Measurements from ENCODE around the gene AUTS2. TPM values are rescaled to one million over a fixed set of nuclear protein-coding genes. Genes with fewer than 3 reads are reported as not detected.

Gene AUTS2
- polyA plus RNA-seq, 6 donors from 2014 or later: 8.8 to 28.0 (median 20.9) TPM

GRCh38 chr7:70408477-70408876 lies 810.2 kb downstream of the AUTS2 start:
- Mint-ChIP-seq H3K27me3 (no peaks in the 10 kb centered on the region), H3K9me3 (peaks cover 0 to 1% (median 0%) of the 10 kb centered on the region in 7 donors), H3K36me3 (no peaks in the 10 kb centered on the region), H3K4me1 (peaks cover 43 to 55% (median 53%) of the 10 kb centered on the region in 3 donors), H3K4me3 (peak overlapping the region in 7 of 8 donors; percentile 26 to 82 (median 66)), H3K27ac (peak overlapping the region in 3 of 6 donors; percentile 60 to 92 (median 67))
- no peak for DNase-seq
- peak; percentile 30 to 44 for ATAC-seq (ENCODE audit: low read depth in 2 of 2)

GRCh38 chr7:70408891-70409290 lies 810.6 kb downstream of the AUTS2 start:
- Mint-ChIP-seq H3K4me1 (peaks cover 43 to 55% (median 53%) of the 10 kb centered on the region in 3 donors), H3K9me3 (peaks cover 0 to 1% (median 0%) of the 10 kb centered on the region in 7 donors), H3K36me3 (no peaks in the 10 kb centered on the region), H3K27ac (peak overlapping the region in 2 of 6 donors; percentile 14 to 60), H3K27me3 (no peaks in the 10 kb centered on the region), H3K4me3 (peak overlapping the region in 6 of 8 donors; percentile 26 to 82 (median 66))
- no peak for ATAC-seq (ENCODE audit: low read depth in 2 of 2)
- DNase-seq: no peak

GRCh38 chr7:70410134-70410750 lies 812.0 kb downstream of the AUTS2 start:
- peak; percentile 63 to 67 for ATAC-seq (ENCODE audit: low read depth in 2 of 2)
- no peak for DNase-seq
- H3K9me3 Mint-ChIP-seq: peaks cover 0 to 1% (median 0%) of the 10 kb centered on the region in 7 donors
- no peaks in the 10 kb centered on the region for H3K27me3 Mint-ChIP-seq
- H3K27ac Mint-ChIP-seq: peak overlapping the region in 1 of 6 donors; percentile 69
- H3K36me3 Mint-ChIP-seq: no peaks in the 10 kb centered on the region
- H3K4me3 Mint-ChIP-seq: peak overlapping the region in 2 of 8 donors; percentile 15 to 39
- peaks cover 54 to 59% (median 57%) of the 10 kb centered on the region in 3 donors for H3K4me1 Mint-ChIP-seq

GRCh38 chr7:70414368-70414767 lies 816.1 kb downstream of the AUTS2 start:
- DNase-seq: no peak
- Mint-ChIP-seq H3K4me1 (peaks cover 34 to 38% (median 36%) of the 10 kb centered on the region in 3 donors), H3K36me3 (no peaks in the 10 kb centered on the region), H3K27ac (peak overlapping the region in 1 of 6 donors; percentile 64), H3K4me3 (no peak overlapping the region), H3K27me3 (no peaks in the 10 kb centered on the region), H3K9me3 (no peaks in the 10 kb centered on the region)
- no peak for ATAC-seq (ENCODE audit: low read depth in 2 of 2)

- no peaks in the 10 kb centered on the region for H3K36me3 Mint-ChIP-seq
- peak overlapping the region in 4 of 6 donors; percentile 39 to 71 (median 56) for H3K27ac Mint-ChIP-seq
- DNase-seq (no peak), ATAC-seq (ENCODE audit: low read depth in 2 of 2) (peak in 1 of 2 donors; percentile 35)
- no peaks in the 10 kb centered on the region for H3K27me3 Mint-ChIP-seq
- H3K9me3 Mint-ChIP-seq: no peaks in the 10 kb centered on the region
- H3K4me3 Mint-ChIP-seq: peak overlapping the region in 5 of 8 donors; percentile 13 to 72 (median 23)
- H3K4me1 Mint-ChIP-seq: peaks cover 26 to 30% (median 29%) of the 10 kb centered on the region in 3 donors
Measured at GRCh38 chr7:70415179-70415972, 817.1 kb downstream of the AUTS2 start.

- H3K4me1 Mint-ChIP-seq: peaks cover 24 to 29% (median 28%) of the 10 kb centered on the region in 3 donors
- ATAC-seq (ENCODE audit: low read depth in 2 of 2) (peak; percentile 76 to 85), DNase-seq (peak; percentile 24)
- no peaks in the 10 kb centered on the region for H3K27me3 Mint-ChIP-seq
- peak overlapping the region in 5 of 6 donors; percentile 64 to 80 (median 71) for H3K27ac Mint-ChIP-seq
- peak overlapping the region in 5 of 8 donors; percentile 30 to 83 (median 62) for H3K4me3 Mint-ChIP-seq
- H3K9me3 Mint-ChIP-seq: no peaks in the 10 kb centered on the region
- no peaks in the 10 kb centered on the region for H3K36me3 Mint-ChIP-seq
Measured at GRCh38 chr7:70416347-70416985, 818.2 kb downstream of the AUTS2 start.

GRCh38 chr7:70416986-70417655 lies 818.8 kb downstream of the AUTS2 start:
- Mint-ChIP-seq H3K27ac (peak overlapping the region in 2 of 6 donors; percentile 6 to 64), H3K9me3 (no peaks in the 10 kb centered on the region), H3K4me1 (peaks cover 24 to 29% (median 28%) of the 10 kb centered on the region in 3 donors), H3K4me3 (peak overlapping the region in 2 of 8 donors; percentile 62 to 83), H3K27me3 (no peaks in the 10 kb centered on the region), H3K36me3 (no peaks in the 10 kb centered on the region)
- ATAC-seq (ENCODE audit: low read depth in 2 of 2) (no peak), DNase-seq (no peak)

GRCh38 chr7:70419526-70420380 lies 821.5 kb downstream of the AUTS2 start:
- Mint-ChIP-seq H3K27ac (peak overlapping the region in 1 of 6 donors; percentile 47), H3K4me3 (no peak overlapping the region), H3K27me3 (no peaks in the 10 kb centered on the region), H3K9me3 (no peaks in the 10 kb centered on the region), H3K4me1 (peaks cover 22 to 23% (median 22%) of the 10 kb centered on the region in 3 donors), H3K36me3 (no peaks in the 10 kb centered on the region)
- DNase-seq: no peak
- no peak for ATAC-seq (ENCODE audit: low read depth in 2 of 2)

- DNase-seq (no peak), ATAC-seq (ENCODE audit: low read depth in 2 of 2) (no peak)
- H3K9me3 Mint-ChIP-seq: no peaks in the 10 kb centered on the region
- no peaks in the 10 kb centered on the region for H3K36me3 Mint-ChIP-seq
- H3K27ac Mint-ChIP-seq: no peak overlapping the region
- no peak overlapping the region for H3K4me3 Mint-ChIP-seq
- H3K27me3 Mint-ChIP-seq: no peaks in the 10 kb centered on the region
- peaks cover 17 to 19% (median 17%) of the 10 kb centered on the region in 3 donors for H3K4me1 Mint-ChIP-seq
Measured at GRCh38 chr7:70420381-70420662, 822.0 kb downstream of the AUTS2 start.

GRCh38 chr7:70421319-70421718 lies 823.0 kb downstream of the AUTS2 start:
- H3K27ac Mint-ChIP-seq: no peak overlapping the region
- no peaks in the 10 kb centered on the region for H3K9me3 Mint-ChIP-seq
- ATAC-seq (ENCODE audit: low read depth in 2 of 2) (no peak), DNase-seq (no peak)
- H3K4me3 Mint-ChIP-seq: no peak overlapping the region
- peaks cover 7 to 14% (median 13%) of the 10 kb centered on the region in 3 donors for H3K4me1 Mint-ChIP-seq
- no peaks in the 10 kb centered on the region for H3K36me3 Mint-ChIP-seq
- no peaks in the 10 kb centered on the region for H3K27me3 Mint-ChIP-seq

- Mint-ChIP-seq H3K9me3 (peaks cover 0 to 5% (median 0%) of the 10 kb centered on the region in 7 donors), H3K4me1 (peaks cover 0 to 10% (median 5%) of the 10 kb centered on the region in 3 donors), H3K27ac (peak overlapping the region in 5 of 6 donors; percentile 8 to 86 (median 61)), H3K4me3 (peak overlapping the region in 6 of 8 donors; percentile 5 to 53 (median 24)), H3K27me3 (no peaks in the 10 kb centered on the region), H3K36me3 (peaks cover 0 to 7% of the 10 kb centered on the region in 2 donors)
- DNase-seq (no peak), ATAC-seq (ENCODE audit: low read depth in 2 of 2) (peak in 1 of 2 donors; percentile 30)
Measured at GRCh38 chr7:70426249-70426880, 828.1 kb downstream of the AUTS2 start.

GRCh38 chr7:70432567-70433001 lies 834.3 kb downstream of the AUTS2 start:
- no peak for DNase-seq
- Mint-ChIP-seq H3K27ac (peak overlapping the region in 1 of 6 donors; percentile 70), H3K36me3 (peaks cover 6 to 7% of the 10 kb centered on the region in 2 donors), H3K9me3 (peaks cover 0 to 5% (median 0%) of the 10 kb centered on the region in 7 donors), H3K4me1 (peaks cover 4 to 8% (median 5%) of the 10 kb centered on the region in 3 donors), H3K4me3 (no peak overlapping the region), H3K27me3 (no peaks in the 10 kb centered on the region)
- ATAC-seq (ENCODE audit: low read depth in 2 of 2): no peak

Measured in naive B cell (primary cell).